Measurements from ENCODE around the gene TRAF2.

DNA sequence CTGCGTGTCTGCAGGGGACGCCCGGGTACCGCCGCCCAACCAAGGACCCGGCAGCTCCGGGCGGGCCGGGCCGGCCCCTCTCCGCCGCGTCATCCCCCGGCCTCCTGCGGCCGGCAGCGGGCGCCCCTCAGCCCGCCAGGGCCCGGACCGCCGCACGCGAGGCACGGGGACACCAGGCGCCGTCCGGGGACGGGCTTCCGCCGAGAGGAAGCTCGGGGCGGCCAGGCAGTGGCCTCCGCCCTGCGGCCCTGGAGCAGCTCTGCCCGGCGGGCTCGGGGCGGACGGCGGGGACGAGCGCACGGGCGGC, 57.8 kb downstream of the TRAF2 start:
- TF ChIP-seq, protein P1, sequence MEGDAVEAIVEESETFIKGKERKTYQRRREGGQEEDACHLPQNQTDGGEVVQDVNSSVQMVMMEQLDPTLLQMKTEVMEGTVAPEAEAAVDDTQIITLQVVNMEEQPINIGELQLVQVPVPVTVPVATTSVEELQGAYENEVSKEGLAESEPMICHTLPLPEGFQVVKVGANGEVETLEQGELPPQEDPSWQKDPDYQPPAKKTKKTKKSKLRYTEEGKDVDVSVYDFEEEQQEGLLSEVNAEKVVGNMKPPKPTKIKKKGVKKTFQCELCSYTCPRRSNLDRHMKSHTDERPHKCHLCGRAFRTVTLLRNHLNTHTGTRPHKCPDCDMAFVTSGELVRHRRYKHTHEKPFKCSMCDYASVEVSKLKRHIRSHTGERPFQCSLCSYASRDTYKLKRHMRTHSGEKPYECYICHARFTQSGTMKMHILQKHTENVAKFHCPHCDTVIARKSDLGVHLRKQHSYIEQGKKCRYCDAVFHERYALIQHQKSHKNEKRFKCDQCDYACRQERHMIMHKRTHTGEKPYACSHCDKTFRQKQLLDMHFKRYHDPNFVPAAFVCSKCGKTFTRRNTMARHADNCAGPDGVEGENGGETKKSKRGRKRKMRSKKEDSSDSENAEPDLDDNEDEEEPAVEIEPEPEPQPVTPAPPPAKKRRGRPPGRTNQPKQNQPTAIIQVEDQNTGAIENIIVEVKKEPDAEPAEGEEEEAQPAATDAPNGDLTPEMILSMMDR (IDR thresholded peaks at IDR 0.05), result no peak
- TF ChIP-seq ZFX (IDR thresholded peaks at IDR 0.05; ENCODE audit: borderline replicate concordance), result no peak
